ENCODE measurements around the gene KAZALD1.

KAZALD1 gene

GRCh38 chr10:101055411-101055810, 6.4 kb upstream of the KAZALD1 start:
- Histone ChIP-seq H3K79me2 (ENCODE audit: low read length) (peaks cover 11% of the 10 kb centered on the region), H3K4me3 (ENCODE audit: low read length) (no peak overlapping the region), H3K4me2 (ENCODE audit: low read length) (no peak overlapping the region)

GRCh38 chr10:101056365-101057151, 5.2 kb upstream of the KAZALD1 start:
- peaks cover 11% of the 10 kb centered on the region for H3K79me2 ChIP-seq (ENCODE audit: low read length)
- no peaks in the 10 kb centered on the region for H3K36me3 ChIP-seq (replicated peaks; ENCODE audit: low read depth, low read length)
- no peaks in the 10 kb centered on the region for H3K27me3 ChIP-seq (ENCODE audit: low read depth, low read length)
- no peak overlapping the region for H3K4me2 ChIP-seq (ENCODE audit: low read length)
- no peak overlapping the region for H3K4me3 ChIP-seq (ENCODE audit: low read length)
- peaks cover 8% of the 10 kb centered on the region for H3K4me1 ChIP-seq (ENCODE audit: low read length)
- no peak overlapping the region for H3K27ac ChIP-seq (ENCODE audit: low read length)
- no peak overlapping the region for H3K9ac ChIP-seq (ENCODE audit: low read length)
- no peaks in the 10 kb centered on the region for H3K9me3 ChIP-seq (ENCODE audit: insufficient read depth, low read length)
- no peaks in the 10 kb centered on the region; the same call in 1 of the 2 replicates for H4K20me1 ChIP-seq (ENCODE audit: insufficient read depth, low read length)
- H2AFZ ChIP-seq (ENCODE audit: low read depth, low read length): no peak overlapping the region
- no peak for TF ChIP-seq EZH2phosphoT487 (IDR thresholded peaks at IDR 0.05; ENCODE audit: low read depth)
- TF ChIP-seq, protein P1, sequence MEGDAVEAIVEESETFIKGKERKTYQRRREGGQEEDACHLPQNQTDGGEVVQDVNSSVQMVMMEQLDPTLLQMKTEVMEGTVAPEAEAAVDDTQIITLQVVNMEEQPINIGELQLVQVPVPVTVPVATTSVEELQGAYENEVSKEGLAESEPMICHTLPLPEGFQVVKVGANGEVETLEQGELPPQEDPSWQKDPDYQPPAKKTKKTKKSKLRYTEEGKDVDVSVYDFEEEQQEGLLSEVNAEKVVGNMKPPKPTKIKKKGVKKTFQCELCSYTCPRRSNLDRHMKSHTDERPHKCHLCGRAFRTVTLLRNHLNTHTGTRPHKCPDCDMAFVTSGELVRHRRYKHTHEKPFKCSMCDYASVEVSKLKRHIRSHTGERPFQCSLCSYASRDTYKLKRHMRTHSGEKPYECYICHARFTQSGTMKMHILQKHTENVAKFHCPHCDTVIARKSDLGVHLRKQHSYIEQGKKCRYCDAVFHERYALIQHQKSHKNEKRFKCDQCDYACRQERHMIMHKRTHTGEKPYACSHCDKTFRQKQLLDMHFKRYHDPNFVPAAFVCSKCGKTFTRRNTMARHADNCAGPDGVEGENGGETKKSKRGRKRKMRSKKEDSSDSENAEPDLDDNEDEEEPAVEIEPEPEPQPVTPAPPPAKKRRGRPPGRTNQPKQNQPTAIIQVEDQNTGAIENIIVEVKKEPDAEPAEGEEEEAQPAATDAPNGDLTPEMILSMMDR (IDR thresholded peaks at IDR 0.05; ENCODE audit: low read depth, low read length): no peak

More at GRCh38 chr10:101055411-101055810, 6.4 kb upstream of the KAZALD1 start:
- Histone ChIP-seq H4K20me1 (ENCODE audit: insufficient read depth, low read length) (no peaks in the 10 kb centered on the region; the same call in 1 of the 2 replicates), H3K9me3 (ENCODE audit: insufficient read depth, low read length) (no peaks in the 10 kb centered on the region), H3K4me1 (ENCODE audit: low read length) (peaks cover 13% of the 10 kb centered on the region), H3K27me3 (ENCODE audit: low read depth, low read length) (no peaks in the 10 kb centered on the region), H3K36me3 (replicated peaks; ENCODE audit: low read depth, low read length) (no peaks in the 10 kb centered on the region), H3K27ac (ENCODE audit: low read length) (no peak overlapping the region), H2AFZ (ENCODE audit: low read depth, low read length) (no peak overlapping the region), H3K9ac (ENCODE audit: low read length) (no peak overlapping the region)
- no peak for TF ChIP-seq EZH2phosphoT487 (IDR thresholded peaks at IDR 0.05; ENCODE audit: low read depth)
- TF ChIP-seq, protein P1 (IDR thresholded peaks at IDR 0.05; ENCODE audit: low read depth, low read length): peak; percentile 30; the same call in 1 of the 2 replicates

DNA sequence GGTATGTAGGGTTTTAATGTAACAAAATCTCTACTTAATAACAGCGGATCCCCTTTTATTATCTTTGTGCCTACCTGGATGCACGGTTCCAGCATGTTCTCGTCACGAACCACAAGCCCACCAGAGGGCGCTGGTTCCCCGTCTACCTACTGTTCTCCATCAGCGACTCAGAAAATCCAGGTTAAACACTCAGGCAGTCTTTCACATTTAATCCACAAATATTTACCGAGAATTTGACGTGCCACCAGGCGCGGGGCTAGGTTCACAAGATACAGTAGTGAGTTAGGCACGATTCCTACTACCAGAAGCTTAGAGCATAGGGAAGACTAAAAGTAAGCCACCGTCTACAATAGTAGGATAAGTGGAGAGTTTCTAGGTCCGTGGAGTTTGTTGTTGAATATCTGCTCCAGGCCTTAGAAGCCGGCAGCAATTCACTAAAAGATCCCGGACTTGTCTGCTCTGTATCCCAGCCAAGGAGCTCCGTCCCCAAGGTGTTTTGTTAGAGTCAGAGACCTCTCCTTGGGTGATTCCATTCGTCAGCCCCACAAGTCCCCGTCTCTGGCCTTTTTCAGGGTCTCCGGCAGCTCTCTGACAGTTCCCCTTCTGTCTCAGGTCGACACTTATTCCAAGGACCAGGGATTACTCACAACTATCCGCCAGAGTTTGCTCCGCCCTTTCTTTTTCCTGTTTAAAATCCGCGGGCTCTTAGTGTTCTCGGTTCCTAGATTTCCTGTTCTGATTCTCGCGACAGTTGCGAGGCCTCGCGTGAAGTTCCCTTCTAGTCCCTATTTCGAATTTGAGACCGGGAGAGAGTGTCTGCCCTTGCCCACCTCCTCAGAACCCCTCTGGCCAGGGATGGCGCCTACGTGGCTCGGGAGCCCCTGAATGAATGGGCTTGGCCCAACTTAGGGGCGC, 1.5 kb upstream of the KAZALD1 start:
- no peaks in the 10 kb centered on the region for H3K9me3 ChIP-seq (ENCODE audit: insufficient read depth, low read length)
- peak overlapping the region; percentile 100 for H2AFZ ChIP-seq (ENCODE audit: low read depth, low read length)
- H3K9ac ChIP-seq (ENCODE audit: low read length): peak overlapping the region; percentile 99
- peak overlapping the region; percentile 100 for H3K4me3 ChIP-seq (ENCODE audit: low read length)
- H4K20me1 ChIP-seq (ENCODE audit: insufficient read depth, low read length): no peaks in the 10 kb centered on the region; the same call in 1 of the 2 replicates
- no peaks in the 10 kb centered on the region for H3K36me3 ChIP-seq (replicated peaks; ENCODE audit: low read depth, low read length)
- H3K27me3 ChIP-seq (ENCODE audit: low read depth, low read length): no peaks in the 10 kb centered on the region
- H3K4me1 ChIP-seq (ENCODE audit: low read length): peaks cover 31% of the 10 kb centered on the region
- H3K79me2 ChIP-seq (ENCODE audit: low read length): peaks cover 11% of the 10 kb centered on the region
- peak overlapping the region; percentile 80 for H3K4me2 ChIP-seq (ENCODE audit: low read length)
- peak overlapping the region; percentile 85 for H3K27ac ChIP-seq (ENCODE audit: low read length)
- TF ChIP-seq EZH2phosphoT487 (IDR thresholded peaks at IDR 0.05; ENCODE audit: low read depth): no peak
- TF ChIP-seq, protein P1 (IDR thresholded peaks at IDR 0.05; ENCODE audit: low read depth, low read length): peak; percentile 80

Data from OCI-LY3 (cell line).